ENCODE results near the gene ATF6. TPM values are rescaled to one million over a fixed set of nuclear protein-coding genes. Genes with fewer than 3 reads are reported as not detected.
"Not testable (repeated sequence)": the region's sequence is repeated elsewhere in the genome, so short reads cannot be mapped to it uniquely, and the experiment has no call there.

ATF6 gene
- total RNA-seq, 1 experiment from 2014 or later = 35.3 TPM

DNA sequence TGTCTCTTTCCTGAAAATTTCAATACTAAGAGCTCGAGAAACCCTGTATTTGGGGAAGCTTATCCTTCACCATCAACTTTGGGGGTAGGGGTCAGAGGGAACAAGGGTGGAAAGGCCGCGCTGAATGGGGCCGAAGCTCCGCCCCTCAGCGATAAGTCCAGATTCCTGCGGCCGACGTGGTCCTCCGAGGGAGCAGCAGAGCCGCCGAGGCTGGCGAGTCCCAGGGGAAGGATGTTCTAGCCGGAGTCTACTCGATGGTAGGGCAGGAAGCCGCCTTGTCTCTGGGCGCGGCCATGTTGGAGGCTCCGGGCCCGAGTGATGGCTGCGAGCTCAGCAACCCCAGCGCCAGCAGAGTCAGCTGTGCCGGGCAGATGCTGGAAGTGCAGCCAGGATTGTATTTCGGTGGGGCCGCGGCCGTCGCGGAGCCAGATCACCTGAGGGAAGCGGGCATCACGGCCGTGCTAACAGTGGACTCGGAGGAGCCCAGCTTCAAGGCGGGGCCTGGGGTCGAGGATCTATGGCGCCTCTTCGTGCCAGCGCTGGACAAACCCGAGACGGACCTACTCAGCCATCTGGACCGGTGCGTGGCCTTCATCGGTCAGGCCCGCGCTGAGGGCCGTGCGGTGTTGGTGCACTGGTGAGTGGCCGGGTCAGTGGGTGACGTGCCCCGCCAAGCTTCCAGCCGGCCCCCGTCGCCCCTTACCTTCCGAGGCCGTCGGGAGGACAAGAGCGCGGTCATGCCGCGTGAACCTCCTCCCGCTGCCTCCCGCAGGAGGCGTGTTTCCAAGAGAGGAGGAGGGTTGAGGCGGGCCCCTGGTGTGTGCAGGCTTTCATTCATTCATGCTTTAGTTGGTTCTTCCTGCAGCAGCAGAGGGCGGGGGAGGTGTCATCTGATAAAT lies 16.4 kb upstream of the ATF6 start, which contains the start of gene DUSP12:
Gene DUSP12, plus strand, starts transcription at position 278 of the 899 bp plus-strand sequence. Its CDS starts 16 bp downstream, at position 294.
- Mint-ChIP-seq H3K4me1 (ENCODE audit: low read depth, unreplicated experiment) (peaks cover 29% of the 10 kb centered on the region), H3K4me3 (ENCODE audit: low read depth, unreplicated experiment) (peak within 1 kb of the TSS; percentile 98), H3K9me3 (ENCODE audit: low read depth, unreplicated experiment) (peaks cover 2% of the 10 kb centered on the region), H3K27me3 (ENCODE audit: unreplicated experiment) (peaks cover 7% of the 10 kb centered on the region), H3K27ac (ENCODE audit: unreplicated experiment) (peak within 1 kb of the TSS; percentile 90), H3K36me3 (ENCODE audit: insufficient read depth, unreplicated experiment) (peaks cover 44% of the 10 kb centered on the region)
- DNase-seq = peak; percentile 97
- intact Hi-C loops (cut with micrococcal nuclease; ENCODE audit: unreplicated experiment) = loop anchor here (10.0 kb wide), 2 partner anchors 185 to 545 kb away; partner anchors contain the start of gene NDUFS2
- BruUV-seq (replicated peaks) = TSS peak; percentile 82
- CTCF ChIA-PET = interaction anchor here (0.6 to 1.6 kb wide), 4 partner anchors 8 to 287 kb away, joined by 4 to 8 read pairs (median 6); no protein-coding TSS in a partner anchor
- TF ChIP-seq, protein P1, sequence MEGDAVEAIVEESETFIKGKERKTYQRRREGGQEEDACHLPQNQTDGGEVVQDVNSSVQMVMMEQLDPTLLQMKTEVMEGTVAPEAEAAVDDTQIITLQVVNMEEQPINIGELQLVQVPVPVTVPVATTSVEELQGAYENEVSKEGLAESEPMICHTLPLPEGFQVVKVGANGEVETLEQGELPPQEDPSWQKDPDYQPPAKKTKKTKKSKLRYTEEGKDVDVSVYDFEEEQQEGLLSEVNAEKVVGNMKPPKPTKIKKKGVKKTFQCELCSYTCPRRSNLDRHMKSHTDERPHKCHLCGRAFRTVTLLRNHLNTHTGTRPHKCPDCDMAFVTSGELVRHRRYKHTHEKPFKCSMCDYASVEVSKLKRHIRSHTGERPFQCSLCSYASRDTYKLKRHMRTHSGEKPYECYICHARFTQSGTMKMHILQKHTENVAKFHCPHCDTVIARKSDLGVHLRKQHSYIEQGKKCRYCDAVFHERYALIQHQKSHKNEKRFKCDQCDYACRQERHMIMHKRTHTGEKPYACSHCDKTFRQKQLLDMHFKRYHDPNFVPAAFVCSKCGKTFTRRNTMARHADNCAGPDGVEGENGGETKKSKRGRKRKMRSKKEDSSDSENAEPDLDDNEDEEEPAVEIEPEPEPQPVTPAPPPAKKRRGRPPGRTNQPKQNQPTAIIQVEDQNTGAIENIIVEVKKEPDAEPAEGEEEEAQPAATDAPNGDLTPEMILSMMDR (IDR thresholded peaks at IDR 0.05; ENCODE audit: unreplicated experiment) = peak; percentile 21

DNA sequence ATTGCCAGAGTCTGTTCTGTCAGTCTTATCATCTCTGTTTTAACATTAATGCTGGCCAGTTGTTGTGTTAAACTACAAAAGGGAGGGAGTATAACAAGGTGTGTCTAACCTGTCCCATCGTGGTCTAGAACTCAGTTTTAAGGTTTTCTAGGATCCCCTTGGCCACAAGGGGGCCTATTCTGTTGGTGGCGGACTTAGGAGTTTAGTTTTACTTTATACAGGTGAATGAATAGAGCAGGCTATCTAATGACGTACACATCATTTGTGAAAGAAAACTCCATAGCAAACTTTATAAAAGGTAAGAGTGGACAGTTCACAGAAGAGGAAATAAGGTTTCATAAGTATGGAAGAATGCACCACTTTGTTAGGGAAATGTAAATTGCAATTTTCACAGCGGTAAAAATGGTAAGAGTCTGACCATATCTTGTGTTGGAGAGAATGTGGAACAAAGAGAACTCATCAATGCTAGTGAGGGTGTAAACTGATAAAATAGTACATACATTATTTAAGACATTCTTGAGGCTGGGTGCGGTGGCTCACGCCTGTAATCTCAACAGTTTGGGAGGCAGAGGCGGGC lies 2.5 kb upstream of the ATF6 start:
- H3K4me1 Mint-ChIP-seq (ENCODE audit: low read depth, unreplicated experiment) = peaks cover 9% of the 10 kb centered on the region
- CTCF ChIA-PET = no interaction called here
- intact Hi-C loops (cut with micrococcal nuclease; ENCODE audit: unreplicated experiment) = no loop called here
- DNase-seq = peak; percentile 56
- H3K27ac Mint-ChIP-seq (ENCODE audit: unreplicated experiment) = peak overlapping the region; percentile 72
- TF ChIP-seq, protein P1 (IDR thresholded peaks at IDR 0.05; ENCODE audit: unreplicated experiment) = no peak
- BruUV-seq (replicated peaks) = no TSS peak
- no peaks in the 10 kb centered on the region for H3K9me3 Mint-ChIP-seq (ENCODE audit: low read depth, unreplicated experiment)
- peaks cover 34% of the 10 kb centered on the region for H3K36me3 Mint-ChIP-seq (ENCODE audit: insufficient read depth, unreplicated experiment)
- H3K4me3 Mint-ChIP-seq (ENCODE audit: low read depth, unreplicated experiment) = peak overlapping the region; percentile 34
- H3K27me3 Mint-ChIP-seq (ENCODE audit: unreplicated experiment) = no peaks in the 10 kb centered on the region

DNA sequence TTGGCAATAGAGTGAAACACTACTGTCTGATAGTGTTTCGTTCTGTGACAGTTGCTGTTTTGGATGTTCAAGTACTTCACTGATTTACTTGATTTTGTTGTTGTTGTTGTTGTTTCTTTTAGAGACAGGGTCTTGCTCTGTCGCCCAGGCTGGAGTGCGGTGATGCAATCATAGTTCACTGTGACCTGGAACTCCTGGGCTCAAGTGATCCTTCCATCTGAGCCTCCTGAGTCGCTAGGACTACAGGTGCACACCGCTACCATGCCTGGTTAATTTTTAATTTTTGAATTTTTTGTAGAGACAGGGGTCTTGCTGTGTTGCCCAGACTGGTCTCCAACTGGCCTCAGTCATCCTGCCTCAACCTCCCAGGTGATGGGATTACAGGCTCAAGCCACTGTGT lies 2.3 kb downstream of the ATF6 start:
- TF ChIP-seq, protein P1 (IDR thresholded peaks at IDR 0.05; ENCODE audit: unreplicated experiment) = no peak
- intact Hi-C loops (cut with micrococcal nuclease; ENCODE audit: unreplicated experiment) = no loop called here
- no TSS peak for BruUV-seq (replicated peaks)
- H3K36me3 Mint-ChIP-seq (ENCODE audit: insufficient read depth, unreplicated experiment) = peaks cover 30% of the 10 kb centered on the region
- H3K4me3 Mint-ChIP-seq (ENCODE audit: low read depth, unreplicated experiment) = peak overlapping the region; percentile 96
- no peaks in the 10 kb centered on the region for H3K9me3 Mint-ChIP-seq (ENCODE audit: low read depth, unreplicated experiment)
- no peak overlapping the region for H3K27ac Mint-ChIP-seq (ENCODE audit: unreplicated experiment)
- no peak for DNase-seq
- peaks cover 6% of the 10 kb centered on the region for H3K4me1 Mint-ChIP-seq (ENCODE audit: low read depth, unreplicated experiment)
- H3K27me3 Mint-ChIP-seq (ENCODE audit: unreplicated experiment) = no peaks in the 10 kb centered on the region
- CTCF ChIA-PET = no interaction called here

DNA sequence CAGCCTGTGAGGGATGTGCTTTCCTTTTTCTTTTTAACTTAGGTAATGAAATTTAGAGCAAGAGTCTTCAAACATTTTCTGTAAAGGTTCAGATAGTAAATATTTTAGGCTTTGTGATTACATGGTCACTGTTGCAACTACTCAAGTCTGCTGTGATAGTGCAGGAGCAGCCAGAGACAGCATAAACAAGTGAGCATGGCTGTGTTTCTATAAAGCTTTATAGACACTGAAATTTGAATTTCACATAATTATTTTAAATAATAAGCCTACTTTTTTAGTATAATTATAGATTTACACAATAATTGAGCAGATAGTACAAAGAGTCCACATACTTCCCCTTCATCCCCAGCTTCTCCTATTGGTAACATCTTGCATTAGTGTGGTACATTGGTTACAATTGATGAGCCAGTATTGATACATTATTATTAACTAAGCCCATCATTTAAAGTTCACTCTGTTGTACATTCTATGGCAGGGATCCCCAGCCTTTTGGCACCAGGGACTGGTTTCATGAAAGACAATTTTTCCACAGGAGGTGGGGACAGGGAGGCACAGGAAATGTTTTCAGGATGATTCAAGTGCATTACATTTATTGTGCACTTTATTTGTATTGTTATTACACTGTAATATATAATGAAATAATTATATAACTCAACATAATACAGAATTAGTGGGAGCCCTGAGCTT lies 3.0 kb downstream of the ATF6 start:
- H3K9me3 Mint-ChIP-seq (ENCODE audit: low read depth, unreplicated experiment) = no peaks in the 10 kb centered on the region
- TF ChIP-seq, protein P1 (IDR thresholded peaks at IDR 0.05; ENCODE audit: unreplicated experiment) = no peak
- no peak overlapping the region for H3K4me3 Mint-ChIP-seq (ENCODE audit: low read depth, unreplicated experiment)
- CTCF ChIA-PET = no interaction called here
- no TSS peak for BruUV-seq (replicated peaks)
- H3K27me3 Mint-ChIP-seq (ENCODE audit: unreplicated experiment) = no peaks in the 10 kb centered on the region
- H3K4me1 Mint-ChIP-seq (ENCODE audit: low read depth, unreplicated experiment) = no peaks in the 10 kb centered on the region
- intact Hi-C loops (cut with micrococcal nuclease; ENCODE audit: unreplicated experiment) = no loop called here
- peaks cover 23% of the 10 kb centered on the region for H3K36me3 Mint-ChIP-seq (ENCODE audit: insufficient read depth, unreplicated experiment)
- DNase-seq = no peak
- no peak overlapping the region for H3K27ac Mint-ChIP-seq (ENCODE audit: unreplicated experiment)

DNA sequence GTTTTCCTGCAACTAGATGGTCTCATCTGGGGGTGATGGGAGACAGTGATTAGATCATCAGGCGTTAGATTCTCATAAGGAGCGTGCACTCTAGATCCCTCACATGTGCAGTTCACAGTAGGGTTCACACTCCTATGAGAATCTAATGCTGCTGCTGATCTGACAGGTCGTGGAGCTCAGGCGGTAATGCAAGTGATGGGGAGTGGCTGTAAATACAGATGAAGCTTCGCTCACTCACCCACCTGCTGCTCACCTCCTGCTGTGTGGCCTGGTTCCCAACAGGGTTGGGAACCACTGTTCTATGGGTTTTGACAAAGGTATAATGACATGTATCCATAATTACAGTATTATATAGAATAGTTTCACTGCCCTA lies 3.5 kb downstream of the ATF6 start:
- intact Hi-C loops (cut with micrococcal nuclease; ENCODE audit: unreplicated experiment); BruUV-seq (replicated peaks); H3K4me1 Mint-ChIP-seq (ENCODE audit: low read depth, unreplicated experiment); H3K9me3 Mint-ChIP-seq (ENCODE audit: low read depth, unreplicated experiment); H3K27me3 Mint-ChIP-seq (ENCODE audit: unreplicated experiment); DNase-seq; CTCF ChIA-PET; H3K4me3 Mint-ChIP-seq (ENCODE audit: low read depth, unreplicated experiment); H3K27ac Mint-ChIP-seq (ENCODE audit: unreplicated experiment): not testable (repeated sequence)
- peaks cover 22% of the 10 kb centered on the region for H3K36me3 Mint-ChIP-seq (ENCODE audit: insufficient read depth, unreplicated experiment)

Measured in Calu3 (cell line).